HG02938 (cell line): ENCODE measurements around the gene IL21R.
"Not testable (repeated sequence)": the region's sequence is repeated elsewhere in the genome, so short reads cannot be mapped to it uniquely, and the experiment has no call there.

Source experiments
- ATAC-seq: cut with Tn5 transposase; IDR thresholded peaks from one replicate; pipeline ENCODE4 v1.9.1; 2021; ENCODE audit warnings: mild to moderate bottlenecking, moderate library complexity; ENCODE audit not compliant: unreplicated experiment

IL21R gene

DNA sequence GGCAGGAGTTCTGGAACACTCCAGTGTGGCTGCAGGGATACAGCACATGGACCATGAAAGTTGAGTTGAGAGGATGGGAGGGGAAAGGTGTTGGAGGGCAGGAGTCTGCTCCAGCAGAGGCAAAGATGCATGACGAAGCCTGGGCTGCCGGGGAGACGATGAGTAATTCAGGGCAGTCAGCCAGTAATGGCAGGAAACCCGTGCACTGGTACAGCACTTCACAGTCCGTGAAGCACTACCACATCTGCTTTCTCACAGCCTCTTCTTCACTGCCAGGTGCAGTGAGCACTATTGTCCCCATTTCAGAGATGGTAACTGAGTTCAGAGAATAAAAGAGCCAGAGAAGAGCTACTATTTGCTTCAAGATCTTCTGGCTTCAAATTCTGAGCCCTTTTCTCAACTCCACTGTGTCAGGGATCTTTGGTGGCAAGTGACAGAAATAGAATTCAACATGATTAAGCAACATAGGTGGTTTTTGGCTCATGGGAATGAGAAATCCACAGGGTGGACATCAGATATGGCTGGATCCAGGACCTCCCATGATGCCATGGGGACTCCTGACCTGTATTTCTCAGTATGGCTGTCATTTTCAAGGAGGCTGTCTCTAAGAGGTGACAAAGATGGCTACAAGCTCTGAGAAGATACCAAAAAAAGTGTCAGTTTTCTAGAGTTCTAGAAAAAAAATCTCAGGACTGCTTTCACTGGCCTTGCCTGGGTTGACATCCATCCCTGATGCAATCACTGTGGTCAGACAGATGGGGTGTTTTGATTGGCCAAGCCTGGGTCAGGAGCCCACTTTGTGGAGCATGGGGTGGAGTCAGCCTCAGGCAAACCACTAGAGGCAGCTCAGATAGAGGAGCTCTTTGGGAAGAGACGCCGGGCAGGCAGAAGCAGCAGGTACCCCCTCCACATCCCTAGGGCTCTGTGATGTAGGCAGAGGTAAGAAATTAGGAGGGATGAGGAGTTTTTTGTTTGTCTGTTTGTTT, 24.7 kb downstream of the IL21R start:
- ATAC-seq = peak; percentile 72

GRCh38 chr16:27427538-27427937, 25.6 kb downstream of the IL21R start:
- no peak for ATAC-seq

GRCh38 chr16:27428026-27428785, 26.2 kb downstream of the IL21R start:
- no peak for ATAC-seq

DNA sequence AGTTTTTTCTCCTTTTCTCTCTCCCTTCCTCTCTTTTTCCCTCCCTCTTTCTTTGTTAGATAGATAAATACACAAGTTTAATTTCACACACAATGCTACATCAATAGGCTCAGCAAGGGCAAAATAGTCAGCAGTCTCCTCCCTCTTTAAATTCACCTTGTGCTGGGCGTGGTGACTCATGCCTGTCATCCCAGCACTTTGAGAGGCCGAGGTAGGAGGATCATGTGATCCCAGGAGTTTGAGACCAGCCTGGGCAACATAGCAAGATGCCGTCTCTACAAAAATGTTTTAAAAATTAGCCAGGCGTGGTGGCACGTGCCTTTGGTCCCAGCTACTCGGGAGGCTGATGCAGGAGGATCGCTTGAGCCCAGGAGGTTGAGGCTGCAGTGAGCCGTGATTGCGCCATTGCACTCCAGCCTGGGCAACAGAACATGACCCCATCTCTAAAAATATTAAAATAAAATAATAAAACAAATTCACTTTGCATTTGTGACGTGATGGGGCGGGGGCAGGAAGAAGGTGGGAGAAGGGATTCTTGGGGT, 27.4 kb downstream of the IL21R start:
- no peak for ATAC-seq

DNA sequence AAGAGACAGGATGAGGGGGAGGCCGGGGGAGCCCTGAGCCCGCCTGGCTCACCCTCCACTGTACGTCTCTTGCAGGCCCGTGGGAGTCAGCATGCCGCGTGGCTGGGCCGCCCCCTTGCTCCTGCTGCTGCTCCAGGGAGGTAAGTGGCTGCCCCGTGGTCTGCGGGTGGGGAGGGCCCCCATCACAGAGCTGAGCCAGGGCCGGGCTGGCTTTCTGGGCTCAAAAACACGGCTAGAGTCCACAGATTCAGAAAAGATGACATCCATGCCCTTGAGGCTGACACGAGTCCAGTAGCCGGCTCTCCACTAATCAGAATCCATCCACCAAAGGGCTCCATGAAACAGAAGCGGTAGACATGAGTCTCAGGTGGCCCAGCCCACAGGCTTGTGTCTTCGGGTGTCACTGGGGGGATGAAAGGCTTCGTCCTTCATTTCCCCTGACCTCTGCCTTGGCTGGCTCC, 28.0 kb downstream of the IL21R start:
- ATAC-seq = no peak

DNA sequence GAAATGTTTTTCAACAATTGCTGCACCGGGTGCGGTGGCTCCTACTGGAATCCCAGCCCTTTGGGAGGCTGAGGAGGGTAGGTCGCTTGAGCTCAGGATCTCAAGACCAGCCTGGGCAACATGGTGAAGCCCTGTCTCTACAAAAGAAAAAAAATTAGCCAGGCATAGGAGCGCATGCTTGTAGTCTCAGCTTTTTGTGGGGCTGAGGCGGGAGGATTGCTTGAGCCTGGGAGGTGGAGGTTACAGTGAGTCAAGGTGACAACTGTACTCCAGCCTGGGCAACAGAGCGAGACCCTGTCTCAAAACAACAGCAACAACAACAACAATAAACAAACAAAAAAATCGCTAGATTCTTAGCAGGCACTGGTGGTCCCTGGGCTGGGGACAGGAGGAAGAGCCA, 28.5 kb downstream of the IL21R start:
- no peak for ATAC-seq

- ATAC-seq = no peak
These were observed 29.0 kb downstream of the IL21R start for GRCh38 chr16:27430923-27431484.

GRCh38 chr16:27431773-27432532, 30.0 kb downstream of the IL21R start:
- no peak for ATAC-seq

DNA sequence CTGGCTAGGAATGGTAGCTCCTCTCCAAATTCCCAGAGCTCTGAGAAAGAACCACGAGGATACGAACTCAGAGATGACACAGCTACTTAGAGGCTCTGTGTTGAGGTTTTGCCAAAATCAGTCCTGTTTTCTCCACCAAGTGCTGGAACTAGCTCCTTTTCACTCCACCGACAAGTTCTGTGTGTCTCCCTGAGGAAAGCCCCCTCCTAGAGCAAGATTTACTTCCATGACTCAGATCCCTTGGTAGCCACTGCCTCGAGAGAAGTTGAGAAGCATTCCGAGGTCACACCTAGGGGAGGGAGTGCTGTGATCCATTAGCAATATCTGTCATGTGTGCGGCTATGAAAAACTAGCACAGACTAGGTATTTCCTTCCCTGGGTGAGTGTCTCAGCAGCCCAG, 30.6 kb downstream of the IL21R start:
- no peak for ATAC-seq

DNA sequence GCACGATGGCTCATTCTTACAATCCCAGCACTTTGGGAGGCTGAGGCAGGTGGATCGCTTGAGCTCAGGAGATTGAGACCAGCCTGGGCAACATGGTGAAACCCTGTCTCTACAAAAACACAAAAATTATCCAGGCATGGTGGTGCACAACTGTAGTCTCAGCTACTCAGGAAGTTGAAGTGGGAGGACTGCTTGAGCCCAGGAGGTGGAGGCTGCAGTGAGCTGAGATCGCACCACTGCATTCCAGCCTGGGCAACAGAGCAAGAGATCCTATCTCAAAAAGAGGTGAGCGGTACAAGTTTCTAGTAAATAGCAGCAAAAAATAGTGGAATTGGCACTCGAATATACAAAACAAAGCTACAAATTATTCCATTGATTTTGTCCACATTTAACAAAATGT, 31.2 kb downstream of the IL21R start:
- ATAC-seq = not testable (repeated sequence)

DNA sequence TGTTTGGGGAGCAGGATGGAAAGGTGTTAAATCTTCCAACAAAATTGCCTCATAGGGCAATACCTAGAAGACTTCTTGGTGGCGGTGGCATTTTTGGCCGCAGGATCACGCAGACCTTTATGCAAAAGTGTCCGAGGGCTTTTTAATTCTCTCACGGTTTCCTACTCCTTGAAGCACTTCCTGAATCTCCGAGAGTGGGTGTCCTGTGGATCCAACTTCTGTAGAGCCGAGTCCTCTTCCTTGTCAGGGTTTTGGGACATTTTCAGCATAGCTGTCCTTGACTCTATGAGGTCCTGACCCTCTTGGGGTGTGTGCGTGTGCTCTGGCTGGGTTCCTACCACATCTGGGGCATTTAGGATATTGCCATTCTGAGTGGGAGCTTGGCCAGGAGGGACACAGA, 31.7 kb downstream of the IL21R start:
- ATAC-seq = no peak

GRCh38 chr16:27434141-27435051, 32.4 kb downstream of the IL21R start:
- no peak for ATAC-seq

DNA sequence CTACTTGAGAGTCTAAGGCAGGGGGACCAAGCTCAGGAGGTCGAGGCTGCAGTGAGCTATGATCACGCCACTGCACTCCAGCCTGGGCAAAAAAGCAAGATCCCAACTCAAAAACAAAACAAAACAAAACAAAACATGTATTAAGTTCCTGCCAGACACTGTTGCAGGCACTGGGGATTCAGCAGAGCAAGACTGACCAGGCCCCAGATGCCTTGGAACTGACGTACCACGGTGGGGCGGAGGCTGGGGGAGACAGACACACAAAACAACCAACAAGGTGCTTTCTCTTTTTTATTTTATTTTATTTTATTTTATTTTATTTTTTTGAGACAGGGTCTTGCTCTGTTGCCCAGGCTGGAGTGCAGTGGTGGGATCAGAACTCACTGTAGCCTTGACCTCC, 33.2 kb downstream of the IL21R start:
- not testable (repeated sequence) for ATAC-seq

- no peak for ATAC-seq
These were observed 34.1 kb downstream of the IL21R start for GRCh38 chr16:27436065-27436464.

GRCh38 chr16:27436921-27437650, 35.1 kb downstream of the IL21R start:
- ATAC-seq = no peak

GRCh38 chr16:27437946-27438345, 36.0 kb downstream of the IL21R start:
- ATAC-seq = no peak

- no peak for ATAC-seq
These were observed 37.5 kb downstream of the IL21R start for GRCh38 chr16:27439271-27440018.

DNA sequence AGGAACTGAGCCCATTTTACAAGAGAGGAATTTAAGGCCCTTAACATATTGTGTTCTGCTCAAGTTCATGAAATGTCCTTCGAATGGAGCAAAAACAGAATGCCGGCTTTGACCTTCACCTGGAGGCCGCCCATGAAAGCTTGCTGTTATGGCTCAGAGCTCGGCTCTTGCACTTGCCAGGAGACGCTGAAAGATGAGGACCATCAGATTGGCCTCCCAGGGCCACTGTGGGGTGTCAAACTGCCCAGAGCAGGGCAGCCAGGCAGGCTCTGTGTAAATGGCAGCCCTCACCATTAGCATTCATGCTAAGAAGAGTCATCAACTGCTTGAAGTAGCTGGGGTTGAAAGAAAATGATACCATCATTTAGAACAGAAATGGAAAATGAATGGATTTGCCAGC, 39.3 kb downstream of the IL21R start:
- no peak for ATAC-seq
